Epithelial cell of esophagus (primary cell): ENCODE results near the gene EFHC1.

Experiments
- DNase-seq: peaks from one replicate; pipeline ENCODE4 v3.0.0; 2010; ENCODE audit warnings: low read depth
- H3K4me3 ChIP-seq: 2 replicates; pipeline ENCODE4 v1.5.1; 2011; ENCODE audit warnings: mild to moderate bottlenecking, low read length, control low read depth
- CTCF ChIP-seq: IDR thresholded peaks from 2 replicates; pipeline ENCODE4 v1.5.1; 2011; ENCODE audit warnings: low read depth, mild to moderate bottlenecking, low read length, control low read depth, inconsistent platforms; ENCODE audit not compliant: insufficient read depth; ENCODE audit errors: missing control alignments

Gene EFHC1

GRCh38 chr6:52543729-52544601, 123.8 kb downstream of the EFHC1 start:
- no peak for TF ChIP-seq CTCF
- peak; percentile 30 for DNase-seq
- no peak overlapping the region for H3K4me3 ChIP-seq

GRCh38 chr6:52544602-52545405, 124.7 kb downstream of the EFHC1 start:
- DNase-seq = no peak
- no peak for TF ChIP-seq CTCF
- no peak overlapping the region for H3K4me3 ChIP-seq

- no peak for TF ChIP-seq CTCF
- peak; percentile 54 for DNase-seq
- no peak overlapping the region for H3K4me3 ChIP-seq
Observed at GRCh38 chr6:52545406-52546119, 125.4 kb downstream of the EFHC1 start.

GRCh38 chr6:52546192-52546591, 126.0 kb downstream of the EFHC1 start:
- no peak for TF ChIP-seq CTCF

GRCh38 chr6:52546678-52547077, 126.5 kb downstream of the EFHC1 start:
- no peak for TF ChIP-seq CTCF
- no peak overlapping the region for H3K4me3 ChIP-seq
- no peak for DNase-seq

More at GRCh38 chr6:52546192-52546591, 126.0 kb downstream of the EFHC1 start:
- no peak for DNase-seq
- no peak overlapping the region for H3K4me3 ChIP-seq

- no peak for DNase-seq
- TF ChIP-seq CTCF = no peak
- no peak overlapping the region for H3K4me3 ChIP-seq
Observed at GRCh38 chr6:52547647-52548352, 127.7 kb downstream of the EFHC1 start.
